WTC11 (cell line): ENCODE data around the gene C1orf167. TPM values are rescaled to one million over a fixed set of nuclear protein-coding genes. Genes with fewer than 3 reads are reported as not detected.
A peak's percentile ranks its signal among the peaks of the same experiment; 100 is the strongest.

Source experiments
- ATAC-seq: fragments of 200-7000 bp; cut with Tn5 transposase; 2 replicates; pipeline ENCODE4 v1.10.0; 2021; ENCODE audit warnings: mild to moderate bottlenecking, moderate library complexity
- CTCF ChIA-PET: fragments of 300-600 bp; sonication (Branson Sonifier 250); formaldehyde crosslinking; loops from one replicate; lab custom pipeline; 2021; ENCODE audit warnings: antibody characterized with exemption; lab: Charles Lee
- POLR2A ChIA-PET: fragments of 350-600 bp; sonication (Branson Sonifier 250); formaldehyde crosslinking; loops from one replicate; lab custom pipeline; 2021; ENCODE audit warnings: antibody characterized with exemption; lab: Charles Lee
- DNase-seq: peaks from one replicate; pipeline ENCODE4 v3.0.0; 2021; ENCODE audit warnings: low spot score
- H3K27ac Mint-ChIP-seq: 2 replicates; pipeline ENCODE4 v1.8.0; 2021; ENCODE audit warnings: mixed read lengths
- H3K27me3 Mint-ChIP-seq: 2 replicates; pipeline ENCODE4 v1.8.0; 2021; ENCODE audit warnings: low read depth, mild to moderate bottlenecking, moderate library complexity, mixed read lengths
- H3K36me3 Mint-ChIP-seq: 2 replicates; pipeline ENCODE4 v1.8.0; 2021; ENCODE audit warnings: mixed read lengths
- H3K4me1 Mint-ChIP-seq: 2 replicates; pipeline ENCODE4 v1.8.0; 2022; ENCODE audit warnings: mixed read lengths
- H3K4me3 Mint-ChIP-seq: 2 replicates; pipeline ENCODE4 v1.8.0; 2021; ENCODE audit warnings: mild to moderate bottlenecking, moderate library complexity, mixed read lengths
- H3K9me3 Mint-ChIP-seq: 2 replicates; pipeline ENCODE4 v1.8.0; 2021; ENCODE audit warnings: mixed read lengths
- ELF4 ChIP-seq: sonication (generic); formaldehyde crosslinking; IDR thresholded peaks from 2 replicates; pipeline ENCODE4 v1.8.1; 2022; ENCODE audit warnings: low read depth, mild to moderate bottlenecking, moderate library complexity, missing genetic modification reagents
- HMGA2 ChIP-seq: fragments of 250-450 bp; sonication (Bioruptor Pico); IDR thresholded peaks from 2 replicates; pipeline ENCODE4 v1.4.0; 2021; ENCODE audit warnings: mild to moderate bottlenecking, moderate library complexity
- JUN ChIP-seq: sonication (generic); formaldehyde crosslinking; IDR thresholded peaks from 2 replicates; pipeline ENCODE4 v1.8.0; 2023; ENCODE audit warnings: mild to moderate bottlenecking, missing genetic modification reagents
- MYBL2 ChIP-seq: sonication (generic); formaldehyde crosslinking; IDR thresholded peaks from 2 replicates; pipeline ENCODE4 v1.8.1; 2023; ENCODE audit warnings: mild to moderate bottlenecking, moderate library complexity, missing genetic modification reagents
- NFE2L1 ChIP-seq: sonication (generic); formaldehyde crosslinking; IDR thresholded peaks from 2 replicates; pipeline ENCODE4 v1.8.1; 2023; ENCODE audit warnings: missing genetic modification reagents
- NR1H2 ChIP-seq: sonication (generic); formaldehyde crosslinking; IDR thresholded peaks from 2 replicates; pipeline ENCODE4 v1.9.0; 2021; ENCODE audit warnings: mild to moderate bottlenecking, moderate library complexity, missing genetic modification reagents
- NR2C2 ChIP-seq: sonication (generic); formaldehyde crosslinking; IDR thresholded peaks from 2 replicates; pipeline ENCODE4 v1.8.0; 2022; ENCODE audit warnings: mild to moderate bottlenecking, missing genetic modification reagents
- RELA ChIP-seq: sonication (generic); formaldehyde crosslinking; IDR thresholded peaks from 2 replicates; pipeline ENCODE4 v1.8.1; 2022; ENCODE audit warnings: missing genetic modification reagents, mild to moderate bottlenecking, borderline replicate concordance
- SP1 ChIP-seq: sonication (generic); formaldehyde crosslinking; conservative IDR thresholded peaks from 2 replicates; pipeline ENCODE4 v1.8.1; 2022; ENCODE audit warnings: missing genetic modification reagents
- ZNF121 ChIP-seq: sonication (generic); formaldehyde crosslinking; IDR thresholded peaks from 2 replicates; pipeline ENCODE4 v1.8.0; 2023; ENCODE audit warnings: missing genetic modification reagents
- ZNF219 ChIP-seq: sonication (generic); formaldehyde crosslinking; IDR thresholded peaks from 2 replicates; pipeline ENCODE4 v1.8.0; 2023; ENCODE audit warnings: missing genetic modification reagents, mild to moderate bottlenecking, borderline replicate concordance
- ZNF232 ChIP-seq: sonication (generic); formaldehyde crosslinking; IDR thresholded peaks from 2 replicates; pipeline ENCODE4 v1.8.0; 2022; ENCODE audit warnings: mild to moderate bottlenecking, missing genetic modification reagents
- ZNF396 ChIP-seq: fragments of 250-450 bp; sonication (Bioruptor Pico); IDR thresholded peaks from 2 replicates; pipeline ENCODE4 v1.8.0; 2021; ENCODE audit warnings: mild to moderate bottlenecking, moderate library complexity, borderline replicate concordance
- ZNF423 ChIP-seq: fragments of 250-450 bp; sonication (Bioruptor Pico); IDR thresholded peaks from 2 replicates; pipeline ENCODE4 v2.1.2; 2022; ENCODE audit warnings: mild to moderate bottlenecking, moderate library complexity
- total RNA-seq: library from RNA; stranded (reverse); gene quantifications from 3 replicates; pipeline ENCODE4 v1.2.3, GENCODE V29; 2021
- TF ChIP-seq, protein P1 (sequence below): sonication (generic); formaldehyde crosslinking; IDR thresholded peaks from 2 replicates; pipeline ENCODE4 v1.8.0; 2022; ENCODE audit warnings: missing genetic modification reagents
- TF ChIP-seq, protein P2 (sequence below): fragments of 200-600 bp; IDR thresholded peaks from 2 replicates; pipeline ENCODE4 v1.8.0; 2022; ENCODE audit warnings: antibody characterized with exemption
- TF ChIP-seq, protein P3 (sequence below): sonication (generic); formaldehyde crosslinking; IDR thresholded peaks from 2 replicates; pipeline ENCODE4 v1.8.1; 2023; ENCODE audit warnings: mild to moderate bottlenecking, missing genetic modification reagents
- TF ChIP-seq, protein P4 (sequence below): fragments of 250-450 bp; sonication (Bioruptor Pico); IDR thresholded peaks from 2 replicates; pipeline ENCODE4 v1.9.0; 2021; ENCODE audit warnings: mild to moderate bottlenecking
- TF ChIP-seq, protein P5 (sequence below): sonication (generic); formaldehyde crosslinking; IDR thresholded peaks from 2 replicates; pipeline ENCODE4 v1.8.1; 2023; ENCODE audit warnings: mild to moderate bottlenecking, missing genetic modification reagents, borderline replicate concordance

Gene C1orf167
- total RNA-seq, 1 experiment from 2014 or later = 1.2 TPM

DNA sequence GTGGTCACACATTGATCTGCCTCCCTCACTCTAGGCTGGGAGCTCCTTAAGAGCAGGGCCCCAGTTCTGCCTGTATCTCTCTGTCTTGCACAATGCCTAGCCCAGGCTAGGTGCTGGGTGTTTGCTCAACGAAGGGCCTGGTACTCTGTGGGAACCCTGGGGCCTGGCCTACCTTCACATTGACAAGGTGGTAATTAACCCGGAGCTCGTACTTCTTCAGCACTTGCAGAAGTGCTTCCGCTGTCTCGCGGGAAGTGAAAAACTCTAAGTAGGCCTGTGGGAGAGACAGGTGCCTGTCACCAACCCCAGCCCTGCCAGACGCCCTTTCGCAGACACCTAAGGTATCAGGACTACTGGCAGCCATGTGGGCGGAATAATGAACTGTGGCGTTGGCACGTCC lies 30.1 kb downstream of the C1orf167 start:
- DNase-seq (no peak), ATAC-seq (no peak)
- H3K36me3 Mint-ChIP-seq = peaks cover 41% of the 10 kb centered on the region
- TF ChIP-seq NR1H2 (CRISPR knock-in tag) = no peak
- TF ChIP-seq, protein P1, sequence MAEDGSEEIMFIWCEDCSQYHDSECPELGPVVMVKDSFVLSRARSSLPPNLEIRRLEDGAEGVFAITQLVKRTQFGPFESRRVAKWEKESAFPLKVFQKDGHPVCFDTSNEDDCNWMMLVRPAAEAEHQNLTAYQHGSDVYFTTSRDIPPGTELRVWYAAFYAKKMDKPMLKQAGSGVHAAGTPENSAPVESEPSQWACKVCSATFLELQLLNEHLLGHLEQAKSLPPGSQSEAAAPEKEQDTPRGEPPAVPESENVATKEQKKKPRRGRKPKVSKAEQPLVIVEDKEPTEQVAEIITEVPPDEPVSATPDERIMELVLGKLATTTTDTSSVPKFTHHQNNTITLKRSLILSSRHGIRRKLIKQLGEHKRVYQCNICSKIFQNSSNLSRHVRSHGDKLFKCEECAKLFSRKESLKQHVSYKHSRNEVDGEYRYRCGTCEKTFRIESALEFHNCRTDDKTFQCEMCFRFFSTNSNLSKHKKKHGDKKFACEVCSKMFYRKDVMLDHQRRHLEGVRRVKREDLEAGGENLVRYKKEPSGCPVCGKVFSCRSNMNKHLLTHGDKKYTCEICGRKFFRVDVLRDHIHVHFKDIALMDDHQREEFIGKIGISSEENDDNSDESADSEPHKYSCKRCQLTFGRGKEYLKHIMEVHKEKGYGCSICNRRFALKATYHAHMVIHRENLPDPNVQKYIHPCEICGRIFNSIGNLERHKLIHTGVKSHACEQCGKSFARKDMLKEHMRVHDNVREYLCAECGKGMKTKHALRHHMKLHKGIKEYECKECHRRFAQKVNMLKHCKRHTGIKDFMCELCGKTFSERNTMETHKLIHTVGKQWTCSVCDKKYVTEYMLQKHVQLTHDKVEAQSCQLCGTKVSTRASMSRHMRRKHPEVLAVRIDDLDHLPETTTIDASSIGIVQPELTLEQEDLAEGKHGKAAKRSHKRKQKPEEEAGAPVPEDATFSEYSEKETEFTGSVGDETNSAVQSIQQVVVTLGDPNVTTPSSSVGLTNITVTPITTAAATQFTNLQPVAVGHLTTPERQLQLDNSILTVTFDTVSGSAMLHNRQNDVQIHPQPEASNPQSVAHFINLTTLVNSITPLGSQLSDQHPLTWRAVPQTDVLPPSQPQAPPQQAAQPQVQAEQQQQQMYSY (CRISPR knock-in tag) = no peak
- TF ChIP-seq, protein P2, sequence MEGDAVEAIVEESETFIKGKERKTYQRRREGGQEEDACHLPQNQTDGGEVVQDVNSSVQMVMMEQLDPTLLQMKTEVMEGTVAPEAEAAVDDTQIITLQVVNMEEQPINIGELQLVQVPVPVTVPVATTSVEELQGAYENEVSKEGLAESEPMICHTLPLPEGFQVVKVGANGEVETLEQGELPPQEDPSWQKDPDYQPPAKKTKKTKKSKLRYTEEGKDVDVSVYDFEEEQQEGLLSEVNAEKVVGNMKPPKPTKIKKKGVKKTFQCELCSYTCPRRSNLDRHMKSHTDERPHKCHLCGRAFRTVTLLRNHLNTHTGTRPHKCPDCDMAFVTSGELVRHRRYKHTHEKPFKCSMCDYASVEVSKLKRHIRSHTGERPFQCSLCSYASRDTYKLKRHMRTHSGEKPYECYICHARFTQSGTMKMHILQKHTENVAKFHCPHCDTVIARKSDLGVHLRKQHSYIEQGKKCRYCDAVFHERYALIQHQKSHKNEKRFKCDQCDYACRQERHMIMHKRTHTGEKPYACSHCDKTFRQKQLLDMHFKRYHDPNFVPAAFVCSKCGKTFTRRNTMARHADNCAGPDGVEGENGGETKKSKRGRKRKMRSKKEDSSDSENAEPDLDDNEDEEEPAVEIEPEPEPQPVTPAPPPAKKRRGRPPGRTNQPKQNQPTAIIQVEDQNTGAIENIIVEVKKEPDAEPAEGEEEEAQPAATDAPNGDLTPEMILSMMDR = no peak
- no peak for TF ChIP-seq JUN (CRISPR knock-in tag)
- TF ChIP-seq, protein P3, sequence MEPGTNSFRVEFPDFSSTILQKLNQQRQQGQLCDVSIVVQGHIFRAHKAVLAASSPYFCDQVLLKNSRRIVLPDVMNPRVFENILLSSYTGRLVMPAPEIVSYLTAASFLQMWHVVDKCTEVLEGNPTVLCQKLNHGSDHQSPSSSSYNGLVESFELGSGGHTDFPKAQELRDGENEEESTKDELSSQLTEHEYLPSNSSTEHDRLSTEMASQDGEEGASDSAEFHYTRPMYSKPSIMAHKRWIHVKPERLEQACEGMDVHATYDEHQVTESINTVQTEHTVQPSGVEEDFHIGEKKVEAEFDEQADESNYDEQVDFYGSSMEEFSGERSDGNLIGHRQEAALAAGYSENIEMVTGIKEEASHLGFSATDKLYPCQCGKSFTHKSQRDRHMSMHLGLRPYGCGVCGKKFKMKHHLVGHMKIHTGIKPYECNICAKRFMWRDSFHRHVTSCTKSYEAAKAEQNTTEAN (CRISPR knock-in tag) = no peak
- no peak for TF ChIP-seq RELA
- no peak for TF ChIP-seq NFE2L1
- TF ChIP-seq, protein P4, sequence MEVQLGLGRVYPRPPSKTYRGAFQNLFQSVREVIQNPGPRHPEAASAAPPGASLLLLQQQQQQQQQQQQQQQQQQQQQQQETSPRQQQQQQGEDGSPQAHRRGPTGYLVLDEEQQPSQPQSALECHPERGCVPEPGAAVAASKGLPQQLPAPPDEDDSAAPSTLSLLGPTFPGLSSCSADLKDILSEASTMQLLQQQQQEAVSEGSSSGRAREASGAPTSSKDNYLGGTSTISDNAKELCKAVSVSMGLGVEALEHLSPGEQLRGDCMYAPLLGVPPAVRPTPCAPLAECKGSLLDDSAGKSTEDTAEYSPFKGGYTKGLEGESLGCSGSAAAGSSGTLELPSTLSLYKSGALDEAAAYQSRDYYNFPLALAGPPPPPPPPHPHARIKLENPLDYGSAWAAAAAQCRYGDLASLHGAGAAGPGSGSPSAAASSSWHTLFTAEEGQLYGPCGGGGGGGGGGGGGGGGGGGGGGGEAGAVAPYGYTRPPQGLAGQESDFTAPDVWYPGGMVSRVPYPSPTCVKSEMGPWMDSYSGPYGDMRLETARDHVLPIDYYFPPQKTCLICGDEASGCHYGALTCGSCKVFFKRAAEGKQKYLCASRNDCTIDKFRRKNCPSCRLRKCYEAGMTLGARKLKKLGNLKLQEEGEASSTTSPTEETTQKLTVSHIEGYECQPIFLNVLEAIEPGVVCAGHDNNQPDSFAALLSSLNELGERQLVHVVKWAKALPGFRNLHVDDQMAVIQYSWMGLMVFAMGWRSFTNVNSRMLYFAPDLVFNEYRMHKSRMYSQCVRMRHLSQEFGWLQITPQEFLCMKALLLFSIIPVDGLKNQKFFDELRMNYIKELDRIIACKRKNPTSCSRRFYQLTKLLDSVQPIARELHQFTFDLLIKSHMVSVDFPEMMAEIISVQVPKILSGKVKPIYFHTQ (CRISPR knock-in tag) = no peak
- TF ChIP-seq HMGA2 (CRISPR knock-in tag) = no peak
- no peak overlapping the region for H3K4me3 Mint-ChIP-seq
- H3K9me3 Mint-ChIP-seq = no peaks in the 10 kb centered on the region
- POLR2A ChIA-PET = no interaction called here
- CTCF ChIA-PET = no interaction called here
- H3K27me3 Mint-ChIP-seq = no peaks in the 10 kb centered on the region
- peak overlapping the region; percentile 15; the same call in 1 of the 2 replicates for H3K27ac Mint-ChIP-seq
- H3K4me1 Mint-ChIP-seq = peaks cover 13% of the 10 kb centered on the region

DNA sequence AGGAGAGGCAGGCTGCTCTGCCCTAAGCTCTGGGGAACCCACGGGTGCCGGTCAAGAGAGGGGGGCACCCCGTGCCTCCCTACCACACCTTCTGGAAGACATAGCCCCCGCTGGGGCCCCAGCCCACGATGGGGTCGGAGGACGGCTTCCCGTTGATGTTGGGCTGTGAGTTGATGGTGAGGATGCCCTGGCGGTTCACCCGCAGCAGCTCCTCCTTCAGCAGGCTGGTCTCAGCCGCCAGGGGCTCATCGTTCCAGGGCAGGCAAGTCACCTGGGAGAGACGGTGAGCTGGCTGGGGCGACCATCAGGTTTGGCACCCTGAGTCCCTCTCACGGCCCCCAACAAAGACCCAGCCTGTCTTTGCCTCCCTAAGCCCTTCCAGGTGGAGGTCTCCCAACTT lies 31.8 kb downstream of the C1orf167 start:
- TF ChIP-seq ELF4 (no peak), ZNF232 (CRISPR knock-in tag) (no peak), ZNF396 (CRISPR knock-in tag) (no peak), NR2C2 (no peak), ZNF219 (CRISPR knock-in tag) (no peak), SP1 (CRISPR knock-in tag) (no peak), ZNF121 (CRISPR knock-in tag) (no peak), MYBL2 (CRISPR knock-in tag) (no peak), ZNF423 (CRISPR knock-in tag) (no peak)
- TF ChIP-seq, protein P1 (CRISPR knock-in tag) = no peak
- TF ChIP-seq, protein P5, sequence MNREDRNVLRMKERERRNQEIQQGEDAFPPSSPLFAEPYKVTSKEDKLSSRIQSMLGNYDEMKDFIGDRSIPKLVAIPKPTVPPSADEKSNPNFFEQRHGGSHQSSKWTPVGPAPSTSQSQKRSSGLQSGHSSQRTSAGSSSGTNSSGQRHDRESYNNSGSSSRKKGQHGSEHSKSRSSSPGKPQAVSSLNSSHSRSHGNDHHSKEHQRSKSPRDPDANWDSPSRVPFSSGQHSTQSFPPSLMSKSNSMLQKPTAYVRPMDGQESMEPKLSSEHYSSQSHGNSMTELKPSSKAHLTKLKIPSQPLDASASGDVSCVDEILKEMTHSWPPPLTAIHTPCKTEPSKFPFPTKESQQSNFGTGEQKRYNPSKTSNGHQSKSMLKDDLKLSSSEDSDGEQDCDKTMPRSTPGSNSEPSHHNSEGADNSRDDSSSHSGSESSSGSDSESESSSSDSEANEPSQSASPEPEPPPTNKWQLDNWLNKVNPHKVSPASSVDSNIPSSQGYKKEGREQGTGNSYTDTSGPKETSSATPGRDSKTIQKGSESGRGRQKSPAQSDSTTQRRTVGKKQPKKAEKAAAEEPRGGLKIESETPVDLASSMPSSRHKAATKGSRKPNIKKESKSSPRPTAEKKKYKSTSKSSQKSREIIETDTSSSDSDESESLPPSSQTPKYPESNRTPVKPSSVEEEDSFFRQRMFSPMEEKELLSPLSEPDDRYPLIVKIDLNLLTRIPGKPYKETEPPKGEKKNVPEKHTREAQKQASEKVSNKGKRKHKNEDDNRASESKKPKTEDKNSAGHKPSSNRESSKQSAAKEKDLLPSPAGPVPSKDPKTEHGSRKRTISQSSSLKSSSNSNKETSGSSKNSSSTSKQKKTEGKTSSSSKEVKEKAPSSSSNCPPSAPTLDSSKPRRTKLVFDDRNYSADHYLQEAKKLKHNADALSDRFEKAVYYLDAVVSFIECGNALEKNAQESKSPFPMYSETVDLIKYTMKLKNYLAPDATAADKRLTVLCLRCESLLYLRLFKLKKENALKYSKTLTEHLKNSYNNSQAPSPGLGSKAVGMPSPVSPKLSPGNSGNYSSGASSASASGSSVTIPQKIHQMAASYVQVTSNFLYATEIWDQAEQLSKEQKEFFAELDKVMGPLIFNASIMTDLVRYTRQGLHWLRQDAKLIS (CRISPR knock-in tag) = no peak
- no peaks in the 10 kb centered on the region for H3K4me1 Mint-ChIP-seq
- H3K9me3 Mint-ChIP-seq = no peaks in the 10 kb centered on the region
- no peak for DNase-seq
- ChIA-PET CTCF (interaction anchor here (2.7 kb wide), 1 partner anchor 9 kb away, joined by 21 read pairs; no protein-coding TSS in a partner anchor), POLR2A (interaction anchor here (1.4 kb wide), 1 partner anchor 9 kb away, joined by 3 read pairs; no protein-coding TSS in a partner anchor)
- peaks cover 41% of the 10 kb centered on the region for H3K36me3 Mint-ChIP-seq
- no peak for ATAC-seq
- H3K4me3 Mint-ChIP-seq = no peak overlapping the region
- no peak overlapping the region for H3K27ac Mint-ChIP-seq
- H3K27me3 Mint-ChIP-seq = no peaks in the 10 kb centered on the region
